WTC11 (cell line): ENCODE measurements around the gene ZNF581. TPM values are rescaled to one million over a fixed set of nuclear protein-coding genes. Genes with fewer than 3 reads are reported as not detected.
A peak's percentile ranks its signal among the peaks of the same experiment; 100 is the strongest.

ENCODE experiments used
- ATAC-seq: fragments of 200-7000 bp; cut with Tn5 transposase; 2 replicates; pipeline ENCODE4 v1.10.0; 2021; ENCODE audit warnings: mild to moderate bottlenecking, moderate library complexity
- CTCF ChIA-PET: fragments of 300-600 bp; sonication (Branson Sonifier 250); formaldehyde crosslinking; loops from one replicate; lab custom pipeline; 2021; ENCODE audit warnings: antibody characterized with exemption; lab: Charles Lee
- POLR2A ChIA-PET: fragments of 350-600 bp; sonication (Branson Sonifier 250); formaldehyde crosslinking; loops from one replicate; lab custom pipeline; 2021; ENCODE audit warnings: antibody characterized with exemption; lab: Charles Lee
- DNase-seq: peaks from one replicate; pipeline ENCODE4 v3.0.0; 2021; ENCODE audit warnings: low spot score
- H3K27ac Mint-ChIP-seq: 2 replicates; pipeline ENCODE4 v1.8.0; 2021; ENCODE audit warnings: mixed read lengths
- H3K27me3 Mint-ChIP-seq: 2 replicates; pipeline ENCODE4 v1.8.0; 2021; ENCODE audit warnings: low read depth, mild to moderate bottlenecking, moderate library complexity, mixed read lengths
- H3K36me3 Mint-ChIP-seq: 2 replicates; pipeline ENCODE4 v1.8.0; 2021; ENCODE audit warnings: mixed read lengths
- H3K4me1 Mint-ChIP-seq: 2 replicates; pipeline ENCODE4 v1.8.0; 2022; ENCODE audit warnings: mixed read lengths
- H3K4me3 Mint-ChIP-seq: 2 replicates; pipeline ENCODE4 v1.8.0; 2021; ENCODE audit warnings: mild to moderate bottlenecking, moderate library complexity, mixed read lengths
- H3K9me3 Mint-ChIP-seq: 2 replicates; pipeline ENCODE4 v1.8.0; 2021; ENCODE audit warnings: mixed read lengths
- ATF1 ChIP-seq: sonication (generic); formaldehyde crosslinking; IDR thresholded peaks from 2 replicates; pipeline ENCODE4 v1.8.1; 2023; ENCODE audit warnings: mild to moderate bottlenecking, moderate library complexity, missing genetic modification reagents
- ELF4 ChIP-seq: sonication (generic); formaldehyde crosslinking; IDR thresholded peaks from 2 replicates; pipeline ENCODE4 v1.8.1; 2022; ENCODE audit warnings: low read depth, mild to moderate bottlenecking, moderate library complexity, missing genetic modification reagents
- ETV6 ChIP-seq: sonication (generic); formaldehyde crosslinking; IDR thresholded peaks from 2 replicates; pipeline ENCODE4 v1.8.1; 2022; ENCODE audit warnings: mild to moderate bottlenecking, missing genetic modification reagents
- FOXK1 ChIP-seq: sonication (generic); formaldehyde crosslinking; IDR thresholded peaks from 2 replicates; pipeline ENCODE4 v1.8.0; 2022; ENCODE audit warnings: mild to moderate bottlenecking, moderate library complexity, missing genetic modification reagents
- GABPB1 ChIP-seq: sonication (generic); formaldehyde crosslinking; IDR thresholded peaks from 2 replicates; pipeline ENCODE4 v1.8.1; 2023; ENCODE audit warnings: mild to moderate bottlenecking, missing genetic modification reagents
- GRHL2 ChIP-seq: fragments of 250-450 bp; sonication (Bioruptor Pico); IDR thresholded peaks from 2 replicates; pipeline ENCODE4 v1.8.0; 2022; ENCODE audit warnings: mild to moderate bottlenecking, moderate library complexity; ENCODE audit not compliant: insufficient replicate concordance, severe bottlenecking
- JUN ChIP-seq: sonication (generic); formaldehyde crosslinking; IDR thresholded peaks from 2 replicates; pipeline ENCODE4 v1.8.0; 2023; ENCODE audit warnings: mild to moderate bottlenecking, missing genetic modification reagents
- MYBL2 ChIP-seq: sonication (generic); formaldehyde crosslinking; IDR thresholded peaks from 2 replicates; pipeline ENCODE4 v1.8.1; 2023; ENCODE audit warnings: mild to moderate bottlenecking, moderate library complexity, missing genetic modification reagents
- NR3C1 ChIP-seq: sonication (generic); formaldehyde crosslinking; conservative IDR thresholded peaks from 2 replicates; pipeline ENCODE4 v1.8.1; 2023; ENCODE audit warnings: low read depth, mild to moderate bottlenecking, missing genetic modification reagents
- RORB ChIP-seq: fragments of 250-450 bp; sonication (Bioruptor Pico); IDR thresholded peaks from 2 replicates; pipeline ENCODE4 v1.9.0; 2021; ENCODE audit warnings: mild to moderate bottlenecking
- SP1 ChIP-seq: sonication (generic); formaldehyde crosslinking; conservative IDR thresholded peaks from 2 replicates; pipeline ENCODE4 v1.8.1; 2022; ENCODE audit warnings: missing genetic modification reagents
- TEAD4 ChIP-seq: sonication (generic); formaldehyde crosslinking; IDR thresholded peaks from 2 replicates; pipeline ENCODE4 v1.8.0; 2022; ENCODE audit warnings: mild to moderate bottlenecking, missing genetic modification reagents
- TP53 ChIP-seq: sonication (generic); formaldehyde crosslinking; IDR thresholded peaks from 2 replicates; pipeline ENCODE4 v1.8.1; 2023; ENCODE audit warnings: mild to moderate bottlenecking, missing genetic modification reagents
- ZBTB21 ChIP-seq: sonication (generic); formaldehyde crosslinking; IDR thresholded peaks from 2 replicates; pipeline ENCODE4 v1.8.1; 2023; ENCODE audit warnings: mild to moderate bottlenecking, missing genetic modification reagents, borderline replicate concordance
- ZNF138 ChIP-seq: sonication (generic); formaldehyde crosslinking; conservative IDR thresholded peaks from 2 replicates; pipeline ENCODE4 v1.8.1; 2022; ENCODE audit warnings: mild to moderate bottlenecking, moderate library complexity, missing genetic modification reagents
- ZNF219 ChIP-seq: sonication (generic); formaldehyde crosslinking; IDR thresholded peaks from 2 replicates; pipeline ENCODE4 v1.8.0; 2023; ENCODE audit warnings: missing genetic modification reagents, mild to moderate bottlenecking, borderline replicate concordance
- ZNF232 ChIP-seq: sonication (generic); formaldehyde crosslinking; IDR thresholded peaks from 2 replicates; pipeline ENCODE4 v1.8.0; 2022; ENCODE audit warnings: mild to moderate bottlenecking, missing genetic modification reagents
- ZNF317 ChIP-seq: sonication (generic); formaldehyde crosslinking; IDR thresholded peaks from 2 replicates; pipeline ENCODE4 v1.8.1; 2023; ENCODE audit warnings: low read depth, mild to moderate bottlenecking, moderate library complexity, missing genetic modification reagents, borderline replicate concordance
- ZNF416 ChIP-seq: fragments of 250-450 bp; sonication (Bioruptor Pico); IDR thresholded peaks from 2 replicates; pipeline ENCODE4 v1.9.0; 2021; ENCODE audit warnings: mild to moderate bottlenecking, inconsistent platforms
- ZNF423 ChIP-seq: fragments of 250-450 bp; sonication (Bioruptor Pico); IDR thresholded peaks from 2 replicates; pipeline ENCODE4 v2.1.2; 2022; ENCODE audit warnings: mild to moderate bottlenecking, moderate library complexity
- ZNF671 ChIP-seq: fragments of 250-450 bp; sonication (Bioruptor Pico); IDR thresholded peaks from 2 replicates; pipeline ENCODE4 v1.8.0; 2021; ENCODE audit warnings: mild to moderate bottlenecking
- total RNA-seq: library from RNA; stranded (reverse); gene quantifications from 3 replicates; pipeline ENCODE4 v1.2.3, GENCODE V29; 2021
- TF ChIP-seq, protein P1 (sequence below): sonication (generic); formaldehyde crosslinking; IDR thresholded peaks from 2 replicates; pipeline ENCODE4 v1.8.1; 2023; ENCODE audit warnings: mild to moderate bottlenecking, missing genetic modification reagents, moderate library complexity
- TF ChIP-seq, protein P2 (sequence below): sonication (generic); formaldehyde crosslinking; IDR thresholded peaks from 2 replicates; pipeline ENCODE4 v1.8.1; 2022; ENCODE audit warnings: low read depth, mild to moderate bottlenecking, moderate library complexity, missing genetic modification reagents, borderline replicate concordance
- TF ChIP-seq, protein P3 (sequence below): fragments of 250-450 bp; sonication (Bioruptor Pico); conservative IDR thresholded peaks from 2 replicates; pipeline ENCODE4 v1.9.0; 2021; ENCODE audit warnings: mild to moderate bottlenecking
- TF ChIP-seq, protein P4 (sequence below): sonication (generic); formaldehyde crosslinking; IDR thresholded peaks from 2 replicates; pipeline ENCODE4 v1.8.0; 2022; ENCODE audit warnings: mild to moderate bottlenecking, missing genetic modification reagents

ZNF581 gene
- total RNA-seq, 1 experiment from 2014 or later: 100 TPM

DNA sequence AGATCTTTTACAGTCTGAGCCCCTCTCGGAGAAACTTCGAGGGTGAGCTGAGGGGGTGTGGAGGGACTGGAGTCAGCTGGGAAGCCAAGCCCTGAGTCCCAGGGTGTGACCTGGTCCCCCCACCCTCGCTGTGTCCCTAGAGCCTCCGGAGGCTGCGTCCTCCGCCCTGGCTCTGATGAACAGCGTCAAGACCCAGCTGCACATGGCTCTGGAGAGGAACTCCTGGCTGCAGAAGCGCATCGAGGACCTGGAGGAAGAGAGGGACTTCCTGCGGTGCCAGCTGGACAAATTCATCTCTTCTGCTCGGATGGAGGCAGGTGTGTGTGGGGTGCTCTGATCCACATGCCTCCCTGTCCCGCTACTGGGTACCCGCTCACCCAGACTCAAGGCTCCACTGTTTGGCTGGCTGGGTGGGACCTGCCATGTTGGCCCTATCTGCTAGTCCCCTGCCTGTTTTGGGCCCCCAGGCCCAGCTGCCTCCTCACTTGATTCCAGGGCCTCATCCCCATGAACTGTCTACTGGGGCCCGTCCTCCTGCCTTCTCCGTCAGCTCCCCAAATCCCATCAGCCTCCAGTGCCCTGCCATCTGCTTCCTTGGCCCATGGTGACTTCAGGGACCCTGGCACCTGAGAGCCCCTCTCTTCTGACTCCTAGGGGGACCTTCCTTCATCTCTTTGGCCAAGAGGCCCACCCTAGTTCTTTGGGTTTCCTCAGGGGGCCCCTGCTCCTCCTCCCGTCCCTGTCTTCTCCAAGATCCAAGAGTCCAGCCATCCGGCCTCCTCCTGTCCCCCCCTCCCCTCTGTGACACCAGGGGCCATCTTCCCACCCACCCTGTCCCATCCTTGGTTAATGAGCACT lies 6.0 kb downstream of the ZNF581 start:
- ChIA-PET POLR2A (no interaction called here), CTCF (interaction anchor here (0.8 to 4.6 kb wide), 3 partner anchors 17 to 22 kb away, joined by 3 to 25 read pairs (median 3); no protein-coding TSS in a partner anchor)
- ATAC-seq (no peak), DNase-seq (no peak)
- TF ChIP-seq GABPB1 (no peak), ZNF138 (CRISPR knock-in tag) (no peak), TEAD4 (CRISPR knock-in tag) (no peak), ZNF671 (CRISPR knock-in tag) (no peak), ZNF317 (CRISPR knock-in tag) (no peak), NR3C1 (CRISPR knock-in tag) (no peak), JUN (CRISPR knock-in tag) (no peak), FOXK1 (CRISPR knock-in tag) (no peak), MYBL2 (CRISPR knock-in tag) (no peak), ZBTB21 (CRISPR knock-in tag) (no peak), SP1 (CRISPR knock-in tag) (no peak)
- peaks cover 16% of the 10 kb centered on the region for H3K36me3 Mint-ChIP-seq
- peaks cover 18% of the 10 kb centered on the region for H3K4me1 Mint-ChIP-seq
- H3K27me3 Mint-ChIP-seq: peaks cover 3% of the 10 kb centered on the region; the same call in 1 of the 2 replicates
- H3K4me3 Mint-ChIP-seq: peak overlapping the region; percentile 78
- H3K9me3 Mint-ChIP-seq: no peaks in the 10 kb centered on the region
- H3K27ac Mint-ChIP-seq: no peak overlapping the region

DNA sequence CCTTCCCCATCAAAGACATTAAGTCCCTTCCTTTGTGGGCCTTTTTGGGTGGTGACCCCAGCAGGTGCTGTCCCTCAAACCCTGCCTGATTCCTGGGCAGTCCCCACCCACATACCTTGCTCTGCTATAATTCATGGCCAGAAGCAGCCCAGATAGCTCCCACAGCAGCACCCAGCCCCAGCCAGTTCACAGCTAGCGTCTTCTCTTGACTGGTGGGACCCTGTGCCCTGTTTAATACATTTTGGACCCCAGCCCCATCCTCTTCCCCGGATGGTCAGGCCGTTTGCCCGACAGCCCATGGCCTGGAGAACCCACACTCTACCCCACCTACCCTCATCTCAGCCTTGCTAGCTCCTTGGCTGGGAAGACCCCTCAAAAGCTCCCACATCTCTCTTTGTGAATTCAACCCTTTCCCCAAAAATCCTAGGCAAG lies 6.7 kb downstream of the ZNF581 start:
- Mint-ChIP-seq H3K27ac (no peak overlapping the region), H3K9me3 (no peaks in the 10 kb centered on the region), H3K27me3 (peaks cover 3% of the 10 kb centered on the region; the same call in 1 of the 2 replicates), H3K4me1 (peaks cover 16% of the 10 kb centered on the region), H3K4me3 (peak overlapping the region; percentile 10; the same call in 1 of the 2 replicates), H3K36me3 (peaks cover 15% of the 10 kb centered on the region)
- POLR2A ChIA-PET: no interaction called here
- ATAC-seq: no peak
- CTCF ChIA-PET: interaction anchor here (0.8 to 4.6 kb wide), 2 partner anchors 18 to 21 kb away, joined by 3 to 25 read pairs; no protein-coding TSS in a partner anchor
- DNase-seq: no peak
- TF ChIP-seq ZNF219 (CRISPR knock-in tag): no peak
- no peak for TF ChIP-seq ZNF423 (CRISPR knock-in tag)
- TF ChIP-seq ZNF416: no peak
- TF ChIP-seq GRHL2: no peak
- no peak for TF ChIP-seq ATF1
- TF ChIP-seq, protein P1, sequence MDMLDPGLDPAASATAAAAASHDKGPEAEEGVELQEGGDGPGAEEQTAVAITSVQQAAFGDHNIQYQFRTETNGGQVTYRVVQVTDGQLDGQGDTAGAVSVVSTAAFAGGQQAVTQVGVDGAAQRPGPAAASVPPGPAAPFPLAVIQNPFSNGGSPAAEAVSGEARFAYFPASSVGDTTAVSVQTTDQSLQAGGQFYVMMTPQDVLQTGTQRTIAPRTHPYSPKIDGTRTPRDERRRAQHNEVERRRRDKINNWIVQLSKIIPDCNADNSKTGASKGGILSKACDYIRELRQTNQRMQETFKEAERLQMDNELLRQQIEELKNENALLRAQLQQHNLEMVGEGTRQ (CRISPR knock-in tag): no peak
- no peak for TF ChIP-seq ZNF138 (CRISPR knock-in tag)
- TF ChIP-seq, protein P2, sequence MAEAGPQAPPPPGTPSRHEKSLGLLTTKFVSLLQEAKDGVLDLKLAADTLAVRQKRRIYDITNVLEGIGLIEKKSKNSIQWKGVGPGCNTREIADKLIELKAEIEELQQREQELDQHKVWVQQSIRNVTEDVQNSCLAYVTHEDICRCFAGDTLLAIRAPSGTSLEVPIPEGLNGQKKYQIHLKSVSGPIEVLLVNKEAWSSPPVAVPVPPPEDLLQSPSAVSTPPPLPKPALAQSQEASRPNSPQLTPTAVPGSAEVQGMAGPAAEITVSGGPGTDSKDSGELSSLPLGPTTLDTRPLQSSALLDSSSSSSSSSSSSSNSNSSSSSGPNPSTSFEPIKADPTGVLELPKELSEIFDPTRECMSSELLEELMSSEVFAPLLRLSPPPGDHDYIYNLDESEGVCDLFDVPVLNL (CRISPR knock-in tag): no peak
- no peak for TF ChIP-seq ZNF232 (CRISPR knock-in tag)
- no peak for TF ChIP-seq SP1 (CRISPR knock-in tag)
- TF ChIP-seq ETV6: no peak
- TF ChIP-seq, protein P3, sequence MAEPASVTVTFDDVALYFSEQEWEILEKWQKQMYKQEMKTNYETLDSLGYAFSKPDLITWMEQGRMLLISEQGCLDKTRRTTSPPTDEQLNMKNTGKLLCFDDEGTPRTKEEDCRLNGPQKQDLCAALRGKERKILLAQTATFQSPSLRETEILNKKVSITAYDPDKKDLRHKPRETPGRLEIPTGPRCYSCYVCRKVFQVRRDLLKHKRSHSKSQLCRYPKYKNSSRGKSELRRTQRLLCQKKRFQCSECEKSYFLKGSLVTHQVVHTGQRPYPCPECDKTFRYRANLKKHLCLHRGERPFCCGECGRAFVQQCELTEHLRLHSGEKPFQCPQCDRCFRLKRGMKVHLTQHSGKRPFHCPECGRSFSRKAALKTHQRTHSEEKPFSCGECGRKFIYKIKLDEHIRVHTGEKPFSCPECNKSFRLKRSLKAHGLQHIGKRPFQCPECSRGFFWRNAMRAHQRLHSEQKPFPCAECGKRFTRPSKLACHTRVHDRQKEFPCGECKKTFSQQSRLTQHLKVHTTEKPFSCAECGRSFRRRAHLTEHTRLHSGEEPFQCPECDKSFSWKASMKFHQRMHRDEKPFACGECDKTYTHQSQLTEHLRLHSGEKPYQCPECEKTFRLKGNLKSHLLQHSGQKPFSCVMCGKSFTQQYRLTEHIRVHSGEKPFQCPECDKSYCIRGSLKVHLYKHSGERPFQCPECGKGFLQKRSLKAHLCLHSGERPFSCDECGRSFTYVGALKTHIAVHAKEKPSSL (CRISPR knock-in tag): no peak
- TF ChIP-seq TP53 (CRISPR knock-in tag): no peak
- no peak for TF ChIP-seq ELF4 (CRISPR knock-in tag)
- TF ChIP-seq, protein P4, sequence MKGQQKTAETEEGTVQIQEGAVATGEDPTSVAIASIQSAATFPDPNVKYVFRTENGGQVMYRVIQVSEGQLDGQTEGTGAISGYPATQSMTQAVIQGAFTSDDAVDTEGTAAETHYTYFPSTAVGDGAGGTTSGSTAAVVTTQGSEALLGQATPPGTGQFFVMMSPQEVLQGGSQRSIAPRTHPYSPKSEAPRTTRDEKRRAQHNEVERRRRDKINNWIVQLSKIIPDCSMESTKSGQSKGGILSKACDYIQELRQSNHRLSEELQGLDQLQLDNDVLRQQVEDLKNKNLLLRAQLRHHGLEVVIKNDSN (CRISPR knock-in tag): no peak
- TF ChIP-seq RORB (CRISPR knock-in tag): no peak
